GM12878 (cell line): ENCODE measurements around the gene PIGQ. TPM values are rescaled to one million over a fixed set of nuclear protein-coding genes. Genes with fewer than 3 reads are reported as not detected.
A peak's percentile ranks its signal among the peaks of the same experiment; 100 is the strongest.

ENCODE experiments used
- ATAC-seq: fragments of 200-7000 bp; cut with Tn5 transposase; 3 replicates; pipeline ENCODE4 v1.9.1; 2020; ENCODE audit warnings: mild to moderate bottlenecking, moderate library complexity
- BruUV-seq: library from RNA; stranded (reverse); fragments of 400-500 nt; replicated peaks from 2 replicates; lab custom pipeline; 2021; lab: Mats Ljungman, UMichigan
- CTCF ChIA-PET: fragments of 300-600 bp; sonication (Branson Sonifier 250); formaldehyde crosslinking; extraction: SDS; loops from one replicate; lab custom pipeline; 2021; ENCODE audit warnings: inconsistent platforms; lab: Yijun Ruan, JAX
- POLR2A ChIA-PET: fragments of 350-600 bp; formaldehyde crosslinking; extraction: SDS; loops from one replicate; lab custom pipeline; 2021; ENCODE audit warnings: inconsistent platforms; lab: Charles Lee
- RAD21 ChIA-PET: fragments of 300-600 bp; sonication (Branson Sonifier 250); formaldehyde crosslinking; loops from one replicate; lab custom pipeline; 2023; ENCODE audit warnings: antibody characterized with exemption; ENCODE audit not compliant: unreplicated experiment; lab: Charles Lee
- SMC1A ChIA-PET: fragments of 300-600 bp; sonication (Branson Sonifier 250); formaldehyde crosslinking; loops from one replicate; lab custom pipeline; 2023; ENCODE audit not compliant: unreplicated experiment, uncharacterized antibody; lab: Charles Lee
- DNase-seq: peaks from one replicate; pipeline ENCODE4 v3.0.0-alpha.2; 2011; ENCODE audit warnings: low read depth, low spot score
- FAIRE-seq: peaks from 3 replicates; lab custom pipeline; 2011; peaks lifted over from hg19 to GRCh38; lab: Jason Lieb, UNC
- H2AFZ ChIP-seq: 2 replicates; pipeline ENCODE4 v1.6.0; 2011; ENCODE audit warnings: low read depth, low read length, control low read depth; ENCODE audit not compliant: control insufficient read depth
- H3K27ac ChIP-seq: 2 replicates; pipeline ENCODE4 v1.5.1; 2011; ENCODE audit warnings: control low read depth; ENCODE audit not compliant: control insufficient read depth, insufficient read depth
- H3K27me3 ChIP-seq, 2 experiments: replicated peaks in 1 of 2; 2 replicates each; pipeline versions ENCODE4 v1.6.0 to v1.6.1; 2011; ENCODE audit warnings: low read length in 1 of 2; ENCODE audit not compliant: control insufficient read depth in 2 of 2, insufficient read depth in 2 of 2
- H3K36me3 ChIP-seq, 2 experiments: 2 replicates each; pipeline ENCODE4 v1.5.1; 2011; ENCODE audit warnings: low read length in 1 of 2; ENCODE audit not compliant: control insufficient read depth in 2 of 2, insufficient read depth in 2 of 2
- H3K4me1 ChIP-seq: 2 replicates; pipeline ENCODE4 v1.6.1; 2011; ENCODE audit warnings: mild to moderate bottlenecking, low read length, moderate library complexity, mixed read lengths; ENCODE audit not compliant: control insufficient read depth, insufficient read depth
- H3K4me2 ChIP-seq: 2 replicates; pipeline ENCODE4 v1.6.0; 2011; ENCODE audit warnings: control low read depth; ENCODE audit not compliant: control insufficient read depth, insufficient read depth
- H3K4me3 ChIP-seq: fragments of 200-600 bp; sonication (generic); 2 replicates; pipeline ENCODE4 v1.5.1; 2016
- H3K79me2 ChIP-seq: 2 replicates; pipeline ENCODE4 v1.6.0; 2011; ENCODE audit warnings: low read length; ENCODE audit not compliant: control insufficient read depth, insufficient read depth
- H3K9ac ChIP-seq: 2 replicates; pipeline ENCODE4 v1.8.0; 2011; ENCODE audit warnings: low read length, control low read depth, mixed read lengths; ENCODE audit not compliant: control insufficient read depth, insufficient read depth
- H3K9me3 ChIP-seq: replicated peaks from 3 replicates; pipeline ENCODE4 v1.5.1; 2011; ENCODE audit warnings: mild to moderate bottlenecking, low read length; ENCODE audit not compliant: control insufficient read depth, insufficient read depth
- H4K20me1 ChIP-seq: 2 replicates; pipeline ENCODE4 v1.6.0; 2011; ENCODE audit not compliant: control insufficient read depth, insufficient read depth
- BMI1 ChIP-seq: fragments of 450-650 bp; IDR thresholded peaks from 2 replicates; pipeline ENCODE4 v1.6.1; 2016; ENCODE audit warnings: mild to moderate bottlenecking, moderate library complexity, borderline replicate concordance
- ESRRA ChIP-seq: IDR thresholded peaks from 2 replicates; pipeline ENCODE4 v1.6.1; 2012; ENCODE audit warnings: mild to moderate bottlenecking, low read length, improper control_type of control experiment
- PAX8 ChIP-seq: fragments of 450-650 bp; IDR thresholded peaks from 2 replicates; pipeline ENCODE4 v1.6.1; 2017; ENCODE audit warnings: mild to moderate bottlenecking, moderate library complexity
- POLR2A ChIP-seq: IDR thresholded peaks from 2 replicates; pipeline ENCODE4 v1.6.1; 2011; ENCODE audit warnings: low read depth, mild to moderate bottlenecking, low read length
- RBBP5 ChIP-seq: fragments of 200-600 bp; sonication (generic); conservative IDR thresholded peaks from 2 replicates; pipeline ENCODE4 v1.6.1; 2016
- SREBF1 ChIP-seq: IDR thresholded peaks from 2 replicates; pipeline ENCODE4 v1.6.1; 2012; ENCODE audit warnings: mild to moderate bottlenecking, low read length
- TAF1 ChIP-seq: IDR thresholded peaks from 2 replicates; pipeline ENCODE4 v1.6.1; 2011; ENCODE audit warnings: mild to moderate bottlenecking, low read depth, low read length, borderline replicate concordance
- YBX1 ChIP-seq: fragments of 450-650 bp; IDR thresholded peaks from 2 replicates; pipeline ENCODE4 v1.6.1; 2016; ENCODE audit warnings: antibody characterized with exemption
- WGBS: methylation state at CpG from one replicate; pipeline ENCODE4 v1.1.6; 2016; ENCODE audit warnings: low lambda C conversion rate; ENCODE audit not compliant: insufficient replicate concordance, insufficient coverage; ENCODE audit errors: missing lambda C conversion rate; 5-methylcytosine and 5-hydroxymethylcytosine counted together
- in situ Hi-C: fragments of 300-500 bp; cut with MboI; formaldehyde crosslinking; loops from 9 replicates; pipeline ENCODE4 v1.14.3; 2018; ENCODE audit warnings: mixed read lengths
- intact Hi-C: fragments of 100-400 bp; cut with micrococcal nuclease; formaldehyde crosslinking; loops from one replicate; pipeline ENCODE4 v1.14.2; 2022; ENCODE audit not compliant: unreplicated experiment
- polyA plus RNA-seq, 11 experiments: library from polyadenylated mRNA; depleted of rRNA in 4 of 11; unstranded in 6 of 11; stranded (reverse) in 5 of 11; fragments of >200 nt; fragmentation: Nextera tagmentation in 4 of 11; fragmentation: Illumina TruSeq in 1 of 11; extraction: Ambion mirVana in 4 of 11; extraction: Trizol in 1 of 11; gene quantifications; 1 replicate in 1 of 11; 2 replicates in 10 of 11; pipeline versions ENCODE4 v1.2.1 to v1.2.3, GENCODE V29; 2011 to 2016; ENCODE audit warnings: inconsistent platforms in 2 of 11, missing spikeins in 2 of 11, low read depth in 1 of 11
- total RNA-seq, 4 experiments: library from RNA; depleted of rRNA in 3 of 4; stranded (reverse); fragments of >200 nt in 3 of 4; fragmentation: Illumina TruSeq in 1 of 4; extraction: Trizol in 1 of 4; gene quantifications; 2 replicates each; pipeline versions ENCODE4 v1.2.1 to v1.2.3, GENCODE V29; 2013 to 2021
- TF ChIP-seq, protein P1 (sequence below): fragments of 450-650 bp; IDR thresholded peaks from 2 replicates; pipeline ENCODE4 v1.6.1; 2016; ENCODE audit warnings: mild to moderate bottlenecking, moderate library complexity, borderline replicate concordance
- TF ChIP-seq, protein P2 (sequence below): fragments of 450-650 bp; formaldehyde crosslinking; IDR thresholded peaks from 2 replicates; pipeline ENCODE4 v1.5.0; 2022; ENCODE audit warnings: mild to moderate bottlenecking, missing genetic modification characterization

Gene PIGQ
- total and polyA plus RNA-seq, 10 of the 15 experiments (the other 5 are each of a cell fraction or from before 2014, with no cell fraction given) = 1.8 to 31.3 (median 17.5) TPM; not detected in 1

DNA sequence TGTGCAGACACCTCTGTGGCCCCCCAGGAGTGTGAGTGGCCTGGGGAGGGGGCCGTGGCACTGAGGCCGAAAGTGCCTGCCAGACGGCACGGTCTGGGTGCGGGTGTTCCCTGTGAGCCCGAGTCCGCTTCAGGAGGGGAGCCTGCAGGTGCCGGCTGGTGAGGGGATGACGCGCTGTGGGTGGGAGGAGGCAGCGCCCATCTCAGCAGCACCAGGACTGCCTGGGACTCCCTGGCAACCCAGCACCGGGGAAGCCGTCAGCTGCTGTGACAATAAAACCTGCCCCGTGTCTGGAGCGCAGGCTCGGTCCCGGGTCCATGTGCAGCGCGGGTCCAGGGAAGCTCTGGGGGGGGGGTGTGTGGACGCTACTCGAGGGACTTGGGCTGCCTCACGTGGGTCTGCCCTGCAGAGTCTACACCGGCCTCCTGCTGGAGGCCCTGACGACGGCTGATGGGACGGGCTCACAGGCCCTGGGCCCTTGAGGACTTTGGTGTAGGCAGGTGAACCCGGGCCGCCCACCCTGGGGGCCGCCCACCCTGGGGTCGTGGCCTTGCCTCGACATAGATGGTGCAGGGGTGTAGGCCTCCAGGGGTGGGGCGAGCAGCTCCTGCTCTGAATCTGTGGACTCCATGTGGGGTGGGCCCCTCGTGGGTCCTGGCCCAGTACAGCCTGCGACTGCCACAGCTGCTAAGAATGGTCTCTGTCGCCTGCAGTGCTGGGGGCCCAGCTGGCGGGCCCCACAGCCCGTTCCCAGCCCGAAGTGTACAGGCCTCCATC is 14.2 kb downstream of the PIGQ start:
- no peak for ATAC-seq
- Histone ChIP-seq H3K36me3 (no peaks in the 10 kb centered on the region), H3K27me3 (no peaks in the 10 kb centered on the region), H3K27ac (no peak overlapping the region), H3K9me3 (no peaks in the 10 kb centered on the region), H3K4me3 (no peak overlapping the region), H3K4me1 (peaks cover 6% of the 10 kb centered on the region), H3K9ac (no peak overlapping the region), H3K4me2 (no peak overlapping the region), H3K79me2 (peaks cover 16% of the 10 kb centered on the region), H2AFZ (no peak overlapping the region), H4K20me1 (no peaks in the 10 kb centered on the region)
- RAD21 ChIA-PET = no interaction called here
- SMC1A ChIA-PET = no interaction called here
- WGBS = 79% methylated on average over 37 of the region's 38 CpGs
- POLR2A ChIA-PET = no interaction called here
- TF ChIP-seq POLR2A (peak; percentile 29; the same call in 1 of the 2 replicates), TAF1 (no peak)
- CTCF ChIA-PET = interaction anchor here (0.7 kb wide), 1 partner anchor 26 kb away, joined by 3 read pairs; no protein-coding TSS in a partner anchor
- no peak for DNase-seq
- no TSS peak for BruUV-seq
- no peak for FAIRE-seq
- intact Hi-C loops = no loop called here
- in situ Hi-C loops = no loop called here

DNA sequence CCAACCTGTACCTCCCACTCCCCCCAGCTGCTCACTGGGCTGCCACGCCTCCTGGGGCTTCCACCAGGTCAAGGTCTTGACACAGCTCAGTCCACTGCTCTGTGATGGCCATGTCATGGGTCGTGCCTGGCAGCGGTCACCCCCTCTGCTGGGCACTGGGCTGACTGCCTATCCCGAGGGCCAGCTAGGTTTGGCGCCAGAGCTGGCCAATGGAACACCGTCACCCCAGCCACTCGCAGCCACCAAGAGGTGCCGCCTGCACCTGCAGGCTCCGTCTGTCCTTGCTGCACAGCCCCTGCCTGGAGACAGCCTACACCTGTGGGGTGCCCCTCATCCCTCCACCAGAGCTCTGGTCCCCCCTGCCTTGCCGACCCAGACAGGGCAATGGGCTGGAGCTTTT is 15.6 kb downstream of the PIGQ start:
- ChIA-PET RAD21 (no interaction called here), CTCF (no interaction called here), POLR2A (no interaction called here), SMC1A (no interaction called here)
- Histone ChIP-seq H3K36me3 (no peaks in the 10 kb centered on the region), H2AFZ (no peak overlapping the region), H3K4me1 (peaks cover 6% of the 10 kb centered on the region), H4K20me1 (no peaks in the 10 kb centered on the region), H3K9ac (no peak overlapping the region), H3K79me2 (peaks cover 19% of the 10 kb centered on the region), H3K9me3 (no peaks in the 10 kb centered on the region), H3K4me3 (no peak overlapping the region), H3K4me2 (no peak overlapping the region), H3K27ac (no peak overlapping the region), H3K27me3 (no peaks in the 10 kb centered on the region)
- 42% methylated on average over 10 of the region's 10 CpGs for WGBS
- BruUV-seq = no TSS peak
- ATAC-seq (no peak), DNase-seq (no peak), FAIRE-seq (no peak)
- in situ Hi-C loops = no loop called here
- intact Hi-C loops = no loop called here
- TF ChIP-seq ESRRA (no peak), SREBF1 (no peak), BMI1 (no peak), PAX8 (no peak), YBX1 (no peak), RBBP5 (no peak)
- TF ChIP-seq, protein P1, sequence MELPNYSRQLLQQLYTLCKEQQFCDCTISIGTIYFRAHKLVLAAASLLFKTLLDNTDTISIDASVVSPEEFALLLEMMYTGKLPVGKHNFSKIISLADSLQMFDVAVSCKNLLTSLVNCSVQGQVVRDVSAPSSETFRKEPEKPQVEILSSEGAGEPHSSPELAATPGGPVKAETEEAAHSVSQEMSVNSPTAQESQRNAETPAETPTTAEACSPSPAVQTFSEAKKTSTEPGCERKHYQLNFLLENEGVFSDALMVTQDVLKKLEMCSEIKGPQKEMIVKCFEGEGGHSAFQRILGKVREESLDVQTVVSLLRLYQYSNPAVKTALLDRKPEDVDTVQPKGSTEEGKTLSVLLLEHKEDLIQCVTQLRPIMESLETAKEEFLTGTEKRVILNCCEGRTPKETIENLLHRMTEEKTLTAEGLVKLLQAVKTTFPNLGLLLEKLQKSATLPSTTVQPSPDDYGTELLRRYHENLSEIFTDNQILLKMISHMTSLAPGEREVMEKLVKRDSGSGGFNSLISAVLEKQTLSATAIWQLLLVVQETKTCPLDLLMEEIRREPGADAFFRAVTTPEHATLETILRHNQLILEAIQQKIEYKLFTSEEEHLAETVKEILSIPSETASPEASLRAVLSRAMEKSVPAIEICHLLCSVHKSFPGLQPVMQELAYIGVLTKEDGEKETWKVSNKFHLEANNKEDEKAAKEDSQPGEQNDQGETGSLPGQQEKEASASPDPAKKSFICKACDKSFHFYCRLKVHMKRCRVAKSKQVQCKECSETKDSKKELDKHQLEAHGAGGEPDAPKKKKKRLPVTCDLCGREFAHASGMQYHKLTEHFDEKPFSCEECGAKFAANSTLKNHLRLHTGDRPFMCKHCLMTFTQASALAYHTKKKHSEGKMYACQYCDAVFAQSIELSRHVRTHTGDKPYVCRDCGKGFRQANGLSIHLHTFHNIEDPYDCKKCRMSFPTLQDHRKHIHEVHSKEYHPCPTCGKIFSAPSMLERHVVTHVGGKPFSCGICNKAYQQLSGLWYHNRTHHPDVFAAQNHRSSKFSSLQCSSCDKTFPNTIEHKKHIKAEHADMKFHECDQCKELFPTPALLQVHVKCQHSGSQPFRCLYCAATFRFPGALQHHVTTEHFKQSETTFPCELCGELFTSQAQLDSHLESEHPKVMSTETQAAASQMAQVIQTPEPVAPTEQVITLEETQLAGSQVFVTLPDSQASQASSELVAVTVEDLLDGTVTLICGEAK = no peak
- TF ChIP-seq, protein P2, sequence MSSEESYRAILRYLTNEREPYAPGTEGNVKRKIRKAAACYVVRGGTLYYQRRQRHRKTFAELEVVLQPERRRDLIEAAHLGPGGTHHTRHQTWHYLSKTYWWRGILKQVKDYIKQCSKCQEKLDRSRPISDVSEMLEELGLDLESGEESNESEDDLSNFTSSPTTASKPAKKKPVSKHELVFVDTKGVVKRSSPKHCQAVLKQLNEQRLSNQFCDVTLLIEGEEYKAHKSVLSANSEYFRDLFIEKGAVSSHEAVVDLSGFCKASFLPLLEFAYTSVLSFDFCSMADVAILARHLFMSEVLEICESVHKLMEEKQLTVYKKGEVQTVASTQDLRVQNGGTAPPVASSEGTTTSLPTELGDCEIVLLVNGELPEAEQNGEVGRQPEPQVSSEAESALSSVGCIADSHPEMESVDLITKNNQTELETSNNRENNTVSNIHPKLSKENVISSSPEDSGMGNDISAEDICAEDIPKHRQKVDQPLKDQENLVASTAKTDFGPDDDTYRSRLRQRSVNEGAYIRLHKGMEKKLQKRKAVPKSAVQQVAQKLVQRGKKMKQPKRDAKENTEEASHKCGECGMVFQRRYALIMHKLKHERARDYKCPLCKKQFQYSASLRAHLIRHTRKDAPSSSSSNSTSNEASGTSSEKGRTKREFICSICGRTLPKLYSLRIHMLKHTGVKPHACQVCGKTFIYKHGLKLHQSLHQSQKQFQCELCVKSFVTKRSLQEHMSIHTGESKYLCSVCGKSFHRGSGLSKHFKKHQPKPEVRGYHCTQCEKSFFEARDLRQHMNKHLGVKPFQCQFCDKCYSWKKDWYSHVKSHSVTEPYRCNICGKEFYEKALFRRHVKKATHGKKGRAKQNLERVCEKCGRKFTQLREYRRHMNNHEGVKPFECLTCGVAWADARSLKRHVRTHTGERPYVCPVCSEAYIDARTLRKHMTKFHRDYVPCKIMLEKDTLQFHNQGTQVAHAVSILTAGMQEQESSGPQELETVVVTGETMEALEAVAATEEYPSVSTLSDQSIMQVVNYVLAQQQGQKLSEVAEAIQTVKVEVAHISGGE (CRISPR knock-in tag) = no peak
